PC-9 (cell line): ENCODE results near the gene GPRIN1. TPM values are rescaled to one million over a fixed set of nuclear protein-coding genes. Genes with fewer than 3 reads are reported as not detected.
"Not testable (repeated sequence)": the region's sequence is repeated elsewhere in the genome, so short reads cannot be mapped to it uniquely, and the experiment has no call there.

ENCODE experiments used
- BruUV-seq: library from RNA; stranded (reverse); fragments of 400-500 nt; replicated peaks from 2 replicates; lab custom pipeline; 2021; lab: Mats Ljungman, UMichigan
- CTCF ChIA-PET: fragments of 300-600 bp; sonication (Branson Sonifier 250); formaldehyde crosslinking; loops from one replicate; lab custom pipeline; 2022; ENCODE audit warnings: antibody characterized with exemption; lab: Charles Lee
- POLR2A ChIA-PET: fragments of 300-600 bp; sonication (Branson Sonifier 250); formaldehyde crosslinking; loops from one replicate; lab custom pipeline; 2022; ENCODE audit warnings: antibody characterized with exemption; ENCODE audit not compliant: unreplicated experiment; lab: Charles Lee
- DNase-seq, 2 experiments: peaks; one replicate each; pipeline versions ENCODE4 v3.0.0 to v3.0.0-alpha.2; 2015 to 2022; ENCODE audit warnings: mixed read lengths in 1 of 2
- H2AFZ ChIP-seq: fragments of 200-600 bp; sonication (generic); 2 replicates; pipeline ENCODE4 v1.8.1; 2017; ENCODE audit warnings: antibody characterized with exemption
- H3F3A ChIP-seq: fragments of 200-600 bp; sonication (generic); 2 replicates; pipeline ENCODE4 v1.8.1; 2017; ENCODE audit warnings: antibody characterized with exemption, mild to moderate bottlenecking, low read depth; ENCODE audit not compliant: insufficient read depth
- H3K27ac ChIP-seq: fragments of 200-600 bp; sonication (generic); 2 replicates; pipeline ENCODE4 v1.6.1; 2016; ENCODE audit warnings: mixed run types
- H3K27me3 ChIP-seq: fragments of 200-600 bp; sonication (generic); 2 replicates; pipeline ENCODE4 v1.6.1; 2016; ENCODE audit warnings: low read depth, mixed run types; ENCODE audit not compliant: insufficient read depth
- H3K36me3 ChIP-seq: fragments of 200-600 bp; sonication (generic); 2 replicates; pipeline ENCODE4 v1.6.1; 2016; ENCODE audit warnings: low read depth, mixed run types
- H3K4me1 ChIP-seq: fragments of 200-600 bp; sonication (generic); replicated peaks from 2 replicates; pipeline ENCODE4 v1.6.1; 2016; ENCODE audit warnings: mixed run types; ENCODE audit not compliant: insufficient read depth
- H3K4me2 ChIP-seq: fragments of 200-600 bp; sonication (generic); 2 replicates; pipeline ENCODE4 v1.6.1; 2017; ENCODE audit warnings: mixed run types
- H3K4me3 ChIP-seq: fragments of 200-600 bp; sonication (generic); 2 replicates; pipeline ENCODE4 v1.6.1; 2016; ENCODE audit warnings: mixed run types
- H3K79me2 ChIP-seq: fragments of 200-600 bp; sonication (generic); 2 replicates; pipeline ENCODE4 v1.6.1; 2017; ENCODE audit warnings: low read depth, mixed run types
- H3K9me2 ChIP-seq: fragments of 200-600 bp; sonication (generic); 2 replicates; pipeline ENCODE4 v1.8.1; 2017; ENCODE audit warnings: mild to moderate bottlenecking; ENCODE audit not compliant: insufficient read depth
- H3K9me3 ChIP-seq: fragments of 200-600 bp; sonication (generic); 2 replicates; pipeline ENCODE4 v1.8.1; 2016; ENCODE audit warnings: low read depth; ENCODE audit not compliant: insufficient read depth
- H4K20me1 ChIP-seq: fragments of 200-600 bp; sonication (generic); 2 replicates; pipeline ENCODE4 v1.8.1; 2017; ENCODE audit not compliant: insufficient read depth
- CTCF ChIP-seq: fragments of 200-600 bp; sonication (generic); conservative IDR thresholded peaks from 2 replicates; pipeline ENCODE4 v1.6.1; 2017; ENCODE audit warnings: mixed run types, antibody characterized with exemption, mild to moderate bottlenecking, moderate library complexity
- EZH2 ChIP-seq: fragments of 200-600 bp; sonication (generic); IDR thresholded peaks from 2 replicates; pipeline ENCODE4 v1.8.0; 2017; ENCODE audit warnings: antibody characterized with exemption, low read depth
- intact Hi-C: fragments of 100-400 bp; cut with micrococcal nuclease; formaldehyde crosslinking; loops from one replicate; pipeline ENCODE4 v1.10.0; 2022; ENCODE audit not compliant: unreplicated experiment
- total RNA-seq: library from RNA; stranded (reverse); gene quantifications from 2 replicates; pipeline ENCODE4 v1.2.3, GENCODE V29; 2021

Gene GPRIN1
- total RNA-seq, 1 experiment from 2014 or later = 7.2 TPM

- no peak for DNase-seq
- POLR2A ChIA-PET = no interaction called here
- Histone ChIP-seq H2AFZ (no peak overlapping the region), H3K79me2 (no peaks in the 10 kb centered on the region), H4K20me1 (no peaks in the 10 kb centered on the region; the same call in 1 of the 2 replicates), H3K4me3 (no peak overlapping the region), H3F3A (no peaks in the 10 kb centered on the region), H3K36me3 (no peaks in the 10 kb centered on the region), H3K4me1 (no peaks in the 10 kb centered on the region), H3K9me2 (no peaks in the 10 kb centered on the region), H3K27me3 (no peaks in the 10 kb centered on the region), H3K27ac (no peak overlapping the region), H3K9me3 (no peaks in the 10 kb centered on the region), H3K4me2 (no peak overlapping the region)
- BruUV-seq = no TSS peak
- intact Hi-C loops = no loop called here
- TF ChIP-seq CTCF (no peak), EZH2 (no peak)
- CTCF ChIA-PET = no interaction called here
Observed at GRCh38 chr5:176601901-176602482, 8.0 kb downstream of the GPRIN1 start.

- H4K20me1 ChIP-seq, H3K4me2 ChIP-seq, intact Hi-C loops, H3K9me3 ChIP-seq, H3F3A ChIP-seq, H3K4me1 ChIP-seq, H3K36me3 ChIP-seq, POLR2A ChIA-PET, H2AFZ ChIP-seq, H3K27me3 ChIP-seq, CTCF ChIA-PET, H3K9me2 ChIP-seq, DNase-seq, BruUV-seq, H3K4me3 ChIP-seq, H3K27ac ChIP-seq, H3K79me2 ChIP-seq: not testable (repeated sequence)
Observed at GRCh38 chr5:176599749-176600430, 10.1 kb downstream of the GPRIN1 start.

- intact Hi-C loops = no loop called here
Observed at GRCh38 chr5:176597417-176598389, 12.3 kb downstream of the GPRIN1 start.

More at GRCh38 chr5:176597417-176598389, 12.3 kb downstream of the GPRIN1 start:
- ChIA-PET POLR2A (no interaction called here), CTCF (no interaction called here)
- Histone ChIP-seq H3K27me3 (no peaks in the 10 kb centered on the region), H4K20me1 (no peaks in the 10 kb centered on the region), H3K4me2 (no peak overlapping the region), H3K79me2 (no peaks in the 10 kb centered on the region), H3K4me1 (no peaks in the 10 kb centered on the region), H3F3A (no peaks in the 10 kb centered on the region), H3K4me3 (no peak overlapping the region), H3K9me2 (no peaks in the 10 kb centered on the region), H3K27ac (no peak overlapping the region), H3K9me3 (no peaks in the 10 kb centered on the region), H2AFZ (no peak overlapping the region), H3K36me3 (no peaks in the 10 kb centered on the region)
- no TSS peak for BruUV-seq
- TF ChIP-seq EZH2 (no peak), CTCF (no peak)
- no peak for DNase-seq
